ENCODE measurements around the gene ARMH4.

ARMH4 gene

DNA sequence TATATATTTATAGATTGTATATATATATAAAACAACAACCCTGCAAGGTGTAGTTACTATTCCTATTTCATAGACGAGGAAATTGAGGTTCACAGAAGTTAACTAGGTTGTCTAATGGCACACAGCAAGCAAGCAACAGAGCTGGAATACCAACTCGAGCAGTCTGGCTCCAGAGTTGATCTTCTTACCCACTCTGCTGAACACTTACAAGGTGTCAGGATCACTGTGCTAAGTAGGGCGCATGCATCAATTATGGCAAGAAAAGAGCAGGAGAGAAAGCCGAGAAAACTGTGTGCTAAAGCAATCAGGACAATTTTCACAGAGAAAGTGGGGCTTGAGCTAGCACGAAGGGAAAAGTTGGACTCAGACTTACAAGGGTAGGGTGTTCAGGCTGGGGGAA, 15.9 kb upstream of the ARMH4 start:
- no peak overlapping the region for H3K9ac ChIP-seq (ENCODE audit: low read length)
- no peaks in the 10 kb centered on the region for H3K4me1 ChIP-seq (ENCODE audit: control insufficient read depth, insufficient read depth, low read length)
- no peaks in the 10 kb centered on the region for H3K36me3 ChIP-seq (ENCODE audit: control insufficient read depth, insufficient read depth, low read length)
- no peaks in the 10 kb centered on the region for H3K27me3 ChIP-seq (ENCODE audit: control insufficient read depth, insufficient read depth, low read length)
- no peaks in the 10 kb centered on the region for H3K9me3 ChIP-seq (ENCODE audit: control insufficient read depth, low read length)
- H3K4me3 ChIP-seq (ENCODE audit: low read length) = no peak overlapping the region

DNA sequence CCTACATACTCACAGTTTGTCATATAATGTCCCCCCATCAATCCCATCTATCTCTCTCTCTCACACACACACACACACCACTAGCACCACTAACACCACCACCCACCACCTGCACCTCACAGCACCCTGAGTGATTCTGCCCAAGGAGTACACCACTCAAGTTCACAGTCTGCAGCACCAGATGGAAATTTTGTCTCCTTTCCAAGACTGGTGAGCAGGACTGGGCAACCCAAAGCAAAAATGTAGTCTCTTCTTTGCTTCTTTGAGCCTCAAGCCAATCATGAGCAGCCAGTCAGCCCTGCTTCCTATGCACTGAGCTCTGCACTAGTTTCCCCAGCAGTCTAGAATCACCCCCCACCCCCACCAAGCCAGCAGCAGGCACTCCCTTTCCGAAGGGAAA, 15.0 kb upstream of the ARMH4 start:
- no peaks in the 10 kb centered on the region for H3K9me3 ChIP-seq (ENCODE audit: control insufficient read depth, low read length)
- no peak overlapping the region for H3K9ac ChIP-seq (ENCODE audit: low read length)
- no peaks in the 10 kb centered on the region for H3K4me1 ChIP-seq (ENCODE audit: control insufficient read depth, insufficient read depth, low read length)
- H3K27me3 ChIP-seq (ENCODE audit: control insufficient read depth, insufficient read depth, low read length) = no peaks in the 10 kb centered on the region
- no peaks in the 10 kb centered on the region for H3K36me3 ChIP-seq (ENCODE audit: control insufficient read depth, insufficient read depth, low read length)
- no peak overlapping the region for H3K4me3 ChIP-seq (ENCODE audit: low read length)

DNA sequence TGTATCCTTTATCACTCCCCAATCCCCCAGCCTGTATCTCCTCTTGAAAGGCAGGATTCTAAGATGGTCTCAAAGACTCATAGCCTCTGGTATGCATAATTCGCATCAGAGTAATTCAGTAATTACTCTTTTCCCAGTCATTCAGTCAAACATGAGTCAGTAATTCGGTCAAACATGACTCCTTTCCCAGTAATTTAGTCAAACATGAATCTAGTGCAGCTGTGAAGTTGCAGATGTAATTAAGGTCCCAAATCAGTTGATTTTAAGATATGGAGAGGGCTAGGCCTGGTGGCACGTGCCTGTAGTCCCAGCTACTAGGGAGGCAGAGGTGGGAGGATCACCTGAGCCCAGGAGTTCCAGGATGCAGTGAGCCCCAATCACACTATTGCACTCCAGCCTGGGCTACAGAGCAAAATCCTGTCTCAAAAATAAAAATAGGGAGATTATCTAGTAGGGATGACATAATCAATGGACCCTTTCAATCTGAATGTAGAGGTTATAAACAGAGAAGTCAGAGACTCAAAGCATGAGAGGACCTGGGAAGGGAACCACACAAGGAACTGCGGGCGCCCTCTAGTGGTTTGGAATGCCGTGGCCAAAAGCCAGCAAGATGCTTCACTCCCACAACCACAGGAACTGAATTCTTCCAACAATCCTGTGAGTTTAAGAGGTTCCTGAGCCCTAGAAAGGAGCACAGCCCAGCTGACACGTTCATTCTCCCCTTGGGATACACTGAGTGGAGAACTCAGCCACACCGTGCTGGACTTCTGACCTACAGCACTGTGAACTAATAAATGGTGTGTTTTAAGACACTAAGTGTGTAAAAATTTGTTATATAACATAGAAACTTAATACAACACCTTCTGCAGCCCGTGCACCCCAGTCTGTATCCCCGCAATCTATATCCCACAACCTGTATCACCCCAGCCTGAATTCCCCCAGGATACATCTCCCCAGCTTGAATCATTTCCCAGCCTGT, 14.3 kb upstream of the ARMH4 start:
- Histone ChIP-seq H3K9me3 (ENCODE audit: control insufficient read depth, low read length) (no peaks in the 10 kb centered on the region), H3K4me3 (ENCODE audit: low read length) (no peak overlapping the region), H3K9ac (ENCODE audit: low read length) (no peak overlapping the region), H3K36me3 (ENCODE audit: control insufficient read depth, insufficient read depth, low read length) (no peaks in the 10 kb centered on the region), H3K4me1 (ENCODE audit: control insufficient read depth, insufficient read depth, low read length) (no peaks in the 10 kb centered on the region), H3K27me3 (ENCODE audit: control insufficient read depth, insufficient read depth, low read length) (no peaks in the 10 kb centered on the region)

DNA sequence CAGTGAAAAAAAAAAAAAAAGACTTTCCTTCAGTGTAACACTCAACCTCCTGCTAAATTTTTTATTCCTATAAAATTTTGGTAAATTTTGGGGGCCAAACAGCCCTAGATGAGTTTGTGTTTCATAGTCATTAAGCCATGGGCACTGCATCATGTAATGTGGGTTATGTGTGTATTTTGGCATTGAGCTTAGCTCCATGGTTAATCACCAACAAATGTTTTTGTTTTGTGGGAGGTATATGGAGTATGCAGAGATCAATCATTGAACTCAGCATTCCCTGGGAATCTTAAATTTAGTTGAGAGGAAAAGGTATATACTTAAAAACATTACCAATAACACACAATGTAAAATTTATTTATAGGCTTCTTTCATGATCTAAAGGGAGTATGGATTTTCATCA, 8.5 kb upstream of the ARMH4 start:
- no peaks in the 10 kb centered on the region for H3K9me3 ChIP-seq (ENCODE audit: control insufficient read depth, low read length)
- H3K4me1 ChIP-seq (ENCODE audit: control insufficient read depth, insufficient read depth, low read length) = no peaks in the 10 kb centered on the region
- no peak overlapping the region for H3K4me3 ChIP-seq (ENCODE audit: low read length)
- H3K27me3 ChIP-seq (ENCODE audit: control insufficient read depth, insufficient read depth, low read length) = no peaks in the 10 kb centered on the region
- H3K9ac ChIP-seq (ENCODE audit: low read length) = no peak overlapping the region
- H3K36me3 ChIP-seq (ENCODE audit: control insufficient read depth, insufficient read depth, low read length) = no peaks in the 10 kb centered on the region

GRCh38 chr14:58151133-58152013, 640 bp downstream of the ARMH4 start:
- H3K9ac ChIP-seq (ENCODE audit: low read length) = peak overlapping the region; percentile 49

GRCh38 chr14:58150243-58150805, 1.7 kb downstream of the ARMH4 start:
- H3K27me3 ChIP-seq (ENCODE audit: control insufficient read depth, insufficient read depth, low read length) = peaks cover 12% of the 10 kb centered on the region
- no peaks in the 10 kb centered on the region for H3K36me3 ChIP-seq (ENCODE audit: control insufficient read depth, insufficient read depth, low read length)
- no peak overlapping the region for H3K9ac ChIP-seq (ENCODE audit: low read length)
- peaks cover 4% of the 10 kb centered on the region for H3K4me1 ChIP-seq (ENCODE audit: control insufficient read depth, insufficient read depth, low read length)
- no peak overlapping the region for H3K4me3 ChIP-seq (ENCODE audit: low read length)
- H3K9me3 ChIP-seq (ENCODE audit: control insufficient read depth, low read length) = no peaks in the 10 kb centered on the region

More at GRCh38 chr14:58151133-58152013, 640 bp downstream of the ARMH4 start:
- peaks cover 12% of the 10 kb centered on the region for H3K27me3 ChIP-seq (ENCODE audit: control insufficient read depth, insufficient read depth, low read length)
- peak overlapping the region; percentile 51 for H3K4me3 ChIP-seq (ENCODE audit: low read length)
- no peaks in the 10 kb centered on the region for H3K36me3 ChIP-seq (ENCODE audit: control insufficient read depth, insufficient read depth, low read length)
- H3K4me1 ChIP-seq (ENCODE audit: control insufficient read depth, insufficient read depth, low read length) = peaks cover 4% of the 10 kb centered on the region
- H3K9me3 ChIP-seq (ENCODE audit: control insufficient read depth, low read length) = no peaks in the 10 kb centered on the region

DNA sequence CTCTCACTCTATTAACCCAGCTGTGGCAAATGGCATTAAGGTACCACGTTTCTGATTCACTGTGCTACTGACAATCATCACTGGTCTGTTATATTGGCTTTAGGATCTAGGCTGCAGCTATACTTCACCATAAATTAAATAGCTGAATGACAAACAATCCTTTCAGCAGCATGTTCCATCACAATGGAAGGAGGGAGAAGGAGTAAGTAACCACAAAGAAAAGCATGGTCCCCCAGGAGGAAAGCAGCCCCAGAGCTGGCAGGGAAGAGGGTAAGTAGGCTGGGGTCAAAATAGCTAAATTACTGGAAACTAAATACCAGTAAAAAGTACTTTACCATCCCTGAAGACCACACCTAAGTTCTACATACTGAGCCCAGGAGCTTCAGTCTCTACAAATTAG, 2.8 kb downstream of the ARMH4 start:
- Histone ChIP-seq H3K27me3 (ENCODE audit: control insufficient read depth, insufficient read depth, low read length) (peaks cover 12% of the 10 kb centered on the region), H3K4me1 (ENCODE audit: control insufficient read depth, insufficient read depth, low read length) (peaks cover 4% of the 10 kb centered on the region), H3K4me3 (ENCODE audit: low read length) (no peak overlapping the region), H3K9ac (ENCODE audit: low read length) (no peak overlapping the region), H3K9me3 (ENCODE audit: control insufficient read depth, low read length) (no peaks in the 10 kb centered on the region), H3K36me3 (ENCODE audit: control insufficient read depth, insufficient read depth, low read length) (no peaks in the 10 kb centered on the region)

DNA sequence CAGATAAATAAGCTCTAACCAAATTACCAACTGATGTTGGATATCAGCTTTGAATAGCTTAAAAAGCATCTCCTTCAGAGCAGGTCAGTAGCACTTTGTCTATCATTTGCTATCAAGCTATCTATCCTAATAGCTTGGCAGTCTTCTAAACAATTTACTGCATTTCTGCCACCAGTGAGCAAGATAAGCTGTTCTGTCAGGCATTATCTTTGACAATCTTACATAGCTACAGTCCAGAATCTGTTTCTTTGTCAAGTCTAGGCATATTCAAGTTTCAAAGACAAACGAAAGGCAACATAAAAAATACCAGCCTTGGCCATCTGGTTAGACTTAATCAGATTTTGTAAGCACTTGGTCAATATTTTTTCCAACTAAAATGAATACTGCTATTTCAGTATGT, 5.6 kb downstream of the ARMH4 start:
- no peaks in the 10 kb centered on the region for H3K4me1 ChIP-seq (ENCODE audit: control insufficient read depth, insufficient read depth, low read length)
- H3K27me3 ChIP-seq (ENCODE audit: control insufficient read depth, insufficient read depth, low read length) = peaks cover 7% of the 10 kb centered on the region
- H3K9me3 ChIP-seq (ENCODE audit: control insufficient read depth, low read length) = no peaks in the 10 kb centered on the region
- H3K4me3 ChIP-seq (ENCODE audit: low read length) = no peak overlapping the region
- no peaks in the 10 kb centered on the region for H3K36me3 ChIP-seq (ENCODE audit: control insufficient read depth, insufficient read depth, low read length)
- H3K9ac ChIP-seq (ENCODE audit: low read length) = no peak overlapping the region

DNA sequence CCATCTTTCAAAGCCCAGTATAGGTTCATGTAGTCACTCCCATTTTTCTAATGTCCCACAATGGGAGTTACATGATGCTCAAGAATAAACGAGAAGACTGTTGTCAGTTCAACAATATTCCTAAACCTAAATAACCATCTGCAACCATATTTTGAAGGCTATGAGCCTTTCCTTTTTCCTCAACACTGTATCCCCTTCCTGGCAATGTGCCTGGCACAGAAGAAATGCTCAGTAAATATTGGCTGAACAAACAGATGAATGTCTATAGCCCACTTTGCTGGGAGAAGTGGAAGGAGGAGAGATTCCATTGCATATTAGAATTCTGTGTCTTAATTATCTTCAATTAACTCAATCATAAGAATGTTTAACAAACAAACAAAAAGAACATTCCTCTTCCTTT, 6.1 kb downstream of the ARMH4 start:
- Histone ChIP-seq H3K9me3 (ENCODE audit: control insufficient read depth, low read length) (no peaks in the 10 kb centered on the region), H3K36me3 (ENCODE audit: control insufficient read depth, insufficient read depth, low read length) (no peaks in the 10 kb centered on the region), H3K9ac (ENCODE audit: low read length) (no peak overlapping the region), H3K4me3 (ENCODE audit: low read length) (no peak overlapping the region), H3K4me1 (ENCODE audit: control insufficient read depth, insufficient read depth, low read length) (no peaks in the 10 kb centered on the region), H3K27me3 (ENCODE audit: control insufficient read depth, insufficient read depth, low read length) (peaks cover 3% of the 10 kb centered on the region)

DNA sequence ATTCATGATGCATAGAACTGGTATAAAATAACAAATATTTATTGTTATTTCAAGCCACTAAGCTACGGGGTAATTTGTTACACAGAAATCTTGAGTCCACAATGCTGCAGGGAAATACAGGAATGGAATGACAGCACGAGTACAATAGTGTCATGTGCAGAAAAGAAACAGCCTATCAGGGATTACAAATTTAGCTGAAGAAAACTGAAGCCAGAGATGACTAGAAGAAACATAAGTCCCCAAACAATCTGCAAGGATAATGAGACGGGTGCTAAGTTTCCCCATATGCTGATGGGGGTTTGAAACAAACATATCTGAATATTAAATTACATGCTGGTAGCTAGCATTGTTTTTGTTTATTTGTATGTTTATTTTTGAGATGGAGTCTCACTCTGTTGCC, 8.9 kb downstream of the ARMH4 start:
- Histone ChIP-seq H3K4me3 (ENCODE audit: low read length) (no peak overlapping the region), H3K27me3 (ENCODE audit: control insufficient read depth, insufficient read depth, low read length) (no peaks in the 10 kb centered on the region), H3K4me1 (ENCODE audit: control insufficient read depth, insufficient read depth, low read length) (no peaks in the 10 kb centered on the region), H3K36me3 (ENCODE audit: control insufficient read depth, insufficient read depth, low read length) (no peaks in the 10 kb centered on the region), H3K9ac (ENCODE audit: low read length) (no peak overlapping the region), H3K9me3 (ENCODE audit: control insufficient read depth, low read length) (no peaks in the 10 kb centered on the region)

DNA sequence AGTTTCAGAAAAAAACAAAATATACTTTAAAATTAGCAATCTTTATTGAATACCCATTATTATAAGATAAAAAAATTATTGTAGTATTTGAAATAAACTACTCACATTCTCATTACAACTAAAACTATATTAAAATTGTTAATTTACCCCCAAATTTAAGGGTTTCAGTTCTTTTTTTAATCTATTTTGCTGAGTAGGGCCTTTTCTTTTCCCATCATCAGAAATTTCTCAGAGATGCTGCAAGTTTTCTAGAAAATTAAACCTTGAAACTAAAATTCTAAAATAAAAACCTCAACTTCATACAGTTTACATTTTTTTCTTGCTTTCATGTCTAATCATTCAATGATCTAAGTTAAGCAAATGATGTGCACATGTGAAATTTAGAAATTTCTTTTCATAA, 10.1 kb downstream of the ARMH4 start:
- H3K4me3 ChIP-seq (ENCODE audit: low read length) = no peak overlapping the region
- no peaks in the 10 kb centered on the region for H3K4me1 ChIP-seq (ENCODE audit: control insufficient read depth, insufficient read depth, low read length)
- H3K9me3 ChIP-seq (ENCODE audit: control insufficient read depth, low read length) = no peaks in the 10 kb centered on the region
- no peaks in the 10 kb centered on the region for H3K36me3 ChIP-seq (ENCODE audit: control insufficient read depth, insufficient read depth, low read length)
- H3K27me3 ChIP-seq (ENCODE audit: control insufficient read depth, insufficient read depth, low read length) = no peaks in the 10 kb centered on the region
- no peak overlapping the region for H3K9ac ChIP-seq (ENCODE audit: low read length)

Measured in mucosa of stomach (tissue), 1 donor.